PFSK-1 (cell line): ENCODE results near the gene MBOAT2.

Source experiments
- FOXP2 ChIP-seq: optimal IDR thresholded peaks from 2 replicates; pipeline ENCODE3; 2011; ENCODE audit warnings: borderline replicate concordance, control low read depth, inconsistent platforms; ENCODE audit not compliant: insufficient read depth; ENCODE audit errors: extremely low read length, extremely low read depth
- POLR2AphosphoS5 ChIP-seq: IDR thresholded peaks from 2 replicates; pipeline ENCODE4 v1.6.1; 2012; ENCODE audit warnings: low read depth, mild to moderate bottlenecking, control low read depth, low read length, moderate library complexity
- SIN3A ChIP-seq: IDR thresholded peaks from 2 replicates; pipeline ENCODE4 v1.6.1; 2012; ENCODE audit warnings: mild to moderate bottlenecking, low read length, moderate library complexity, borderline replicate concordance; ENCODE audit not compliant: insufficient read depth
- TAF1 ChIP-seq: IDR thresholded peaks from 2 replicates; pipeline ENCODE4 v1.6.1; 2012; ENCODE audit warnings: low read length, control low read depth, borderline replicate concordance; ENCODE audit not compliant: insufficient read depth
- TF ChIP-seq, protein P1 (sequence below), 2 experiments: IDR thresholded peaks; 2 replicates each; pipeline versions ENCODE4 v1.6.1 to v1.8.0; 2011 to 2012; ENCODE audit warnings: low read depth in 2 of 2, low read length in 2 of 2, control low read depth in 1 of 2, inconsistent platforms in 1 of 2, mild to moderate bottlenecking in 1 of 2, moderate library complexity in 1 of 2; ENCODE audit not compliant: insufficient read depth in 1 of 2

MBOAT2 gene

DNA sequence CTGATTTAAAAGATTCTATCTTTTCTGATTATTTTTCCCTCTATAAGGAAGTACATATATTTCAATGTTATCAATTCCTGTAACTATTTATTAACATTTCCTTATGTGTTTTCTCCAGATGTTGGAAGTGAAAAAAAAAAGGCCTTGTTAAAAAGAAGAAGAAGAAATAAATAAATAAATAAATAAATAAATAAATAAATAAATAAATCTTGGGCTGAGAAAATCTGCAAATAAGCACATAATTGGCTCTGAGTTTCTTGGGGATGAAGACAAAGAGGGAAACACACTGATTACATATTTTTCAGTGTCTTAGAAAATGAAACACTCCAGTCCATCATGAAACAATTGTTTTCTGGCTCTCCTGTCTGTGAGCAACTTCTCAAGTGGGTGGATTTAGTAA is 21.1 kb upstream of the MBOAT2 start:
- TF ChIP-seq SIN3A (no peak), POLR2AphosphoS5 (no peak), TAF1 (no peak), FOXP2 (no peak)
- TF ChIP-seq, protein P1, sequence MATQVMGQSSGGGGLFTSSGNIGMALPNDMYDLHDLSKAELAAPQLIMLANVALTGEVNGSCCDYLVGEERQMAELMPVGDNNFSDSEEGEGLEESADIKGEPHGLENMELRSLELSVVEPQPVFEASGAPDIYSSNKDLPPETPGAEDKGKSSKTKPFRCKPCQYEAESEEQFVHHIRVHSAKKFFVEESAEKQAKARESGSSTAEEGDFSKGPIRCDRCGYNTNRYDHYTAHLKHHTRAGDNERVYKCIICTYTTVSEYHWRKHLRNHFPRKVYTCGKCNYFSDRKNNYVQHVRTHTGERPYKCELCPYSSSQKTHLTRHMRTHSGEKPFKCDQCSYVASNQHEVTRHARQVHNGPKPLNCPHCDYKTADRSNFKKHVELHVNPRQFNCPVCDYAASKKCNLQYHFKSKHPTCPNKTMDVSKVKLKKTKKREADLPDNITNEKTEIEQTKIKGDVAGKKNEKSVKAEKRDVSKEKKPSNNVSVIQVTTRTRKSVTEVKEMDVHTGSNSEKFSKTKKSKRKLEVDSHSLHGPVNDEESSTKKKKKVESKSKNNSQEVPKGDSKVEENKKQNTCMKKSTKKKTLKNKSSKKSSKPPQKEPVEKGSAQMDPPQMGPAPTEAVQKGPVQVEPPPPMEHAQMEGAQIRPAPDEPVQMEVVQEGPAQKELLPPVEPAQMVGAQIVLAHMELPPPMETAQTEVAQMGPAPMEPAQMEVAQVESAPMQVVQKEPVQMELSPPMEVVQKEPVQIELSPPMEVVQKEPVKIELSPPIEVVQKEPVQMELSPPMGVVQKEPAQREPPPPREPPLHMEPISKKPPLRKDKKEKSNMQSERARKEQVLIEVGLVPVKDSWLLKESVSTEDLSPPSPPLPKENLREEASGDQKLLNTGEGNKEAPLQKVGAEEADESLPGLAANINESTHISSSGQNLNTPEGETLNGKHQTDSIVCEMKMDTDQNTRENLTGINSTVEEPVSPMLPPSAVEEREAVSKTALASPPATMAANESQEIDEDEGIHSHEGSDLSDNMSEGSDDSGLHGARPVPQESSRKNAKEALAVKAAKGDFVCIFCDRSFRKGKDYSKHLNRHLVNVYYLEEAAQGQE (IDR thresholded peaks at IDR 0.05; ENCODE audit: insufficient read depth in 1 of 2, low read depth in 2 of 2, low read length in 2 of 2): no peak

DNA sequence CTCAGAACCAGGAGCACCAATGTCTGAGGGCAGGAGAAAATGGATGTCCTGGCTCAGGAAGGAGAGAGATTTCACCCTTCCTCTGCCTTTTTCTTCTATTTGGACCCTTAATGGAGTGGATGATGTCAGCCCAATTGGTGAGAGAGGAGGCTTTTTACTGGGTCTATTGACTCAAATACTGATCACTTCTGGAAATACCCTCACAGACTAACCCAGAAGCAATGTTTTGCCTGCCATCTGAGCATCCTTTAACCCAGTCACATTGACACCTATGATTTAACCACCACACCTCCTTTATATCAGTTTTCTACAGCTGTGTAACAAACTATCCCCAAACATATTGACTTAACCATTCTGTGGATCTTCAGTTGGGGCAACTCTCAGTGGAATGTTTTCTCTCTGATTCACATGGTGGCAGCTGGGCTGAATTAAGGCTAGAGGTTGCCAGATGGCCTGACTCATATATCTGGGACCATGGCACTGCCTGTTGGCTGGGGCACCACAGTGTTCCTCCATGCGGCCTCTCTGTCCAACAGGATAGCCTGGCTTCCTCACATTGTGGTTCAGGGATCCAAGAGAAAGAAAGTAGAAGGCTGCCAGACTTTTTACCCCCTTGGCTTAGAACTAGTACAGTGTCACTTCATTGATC is 18.2 kb upstream of the MBOAT2 start:
- TF ChIP-seq POLR2AphosphoS5 (no peak), TAF1 (no peak), SIN3A (no peak), FOXP2 (no peak)
- TF ChIP-seq, protein P1 (IDR thresholded peaks at IDR 0.05; ENCODE audit: insufficient read depth in 1 of 2, low read depth in 2 of 2, low read length in 2 of 2): no peak

DNA sequence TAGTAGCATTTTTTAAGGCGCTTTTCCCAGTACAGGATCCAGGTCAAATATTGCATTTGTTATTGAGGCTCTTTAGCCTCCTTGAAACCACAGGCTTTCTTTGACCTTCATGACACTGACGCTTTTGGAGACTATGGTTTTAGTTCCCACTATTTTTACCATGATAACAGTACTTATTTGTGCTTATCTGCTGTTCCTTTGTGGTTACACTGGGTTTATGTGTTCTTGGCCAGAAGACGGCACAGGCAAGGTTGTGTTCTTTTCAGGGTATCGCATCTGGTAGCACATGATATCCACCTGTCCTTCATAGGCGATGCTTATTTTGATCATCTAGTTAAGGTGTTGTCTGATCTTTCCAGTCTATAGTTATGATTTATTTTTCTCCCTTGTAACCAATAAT is 16.8 kb upstream of the MBOAT2 start:
- TF ChIP-seq TAF1 (no peak), FOXP2 (no peak), POLR2AphosphoS5 (no peak), SIN3A (no peak)
- TF ChIP-seq, protein P1 (IDR thresholded peaks at IDR 0.05; ENCODE audit: insufficient read depth in 1 of 2, low read depth in 2 of 2, low read length in 2 of 2): no peak

DNA sequence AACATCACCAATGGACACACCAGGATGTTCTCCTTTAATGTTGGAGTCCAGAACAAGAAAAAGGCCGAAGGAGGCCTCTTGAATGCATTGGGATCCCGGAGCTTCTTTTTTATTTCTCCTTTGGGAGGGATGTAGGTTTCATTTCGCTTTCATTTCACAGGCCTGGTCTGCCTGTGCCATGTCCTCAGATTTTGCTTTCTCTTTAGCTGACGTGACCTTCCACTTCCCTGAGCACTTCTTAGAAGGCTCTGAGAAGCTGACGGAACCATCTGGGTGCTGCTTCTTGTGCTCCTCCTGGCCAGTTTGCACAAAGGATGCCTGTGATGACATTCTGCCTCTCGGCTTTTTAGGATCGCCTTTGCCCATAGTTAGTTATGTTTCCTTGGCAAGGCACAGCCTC is 15.1 kb upstream of the MBOAT2 start:
- TF ChIP-seq TAF1: no peak
- TF ChIP-seq FOXP2: no peak
- no peak for TF ChIP-seq POLR2AphosphoS5
- no peak for TF ChIP-seq SIN3A
- TF ChIP-seq, protein P1 (IDR thresholded peaks at IDR 0.05; ENCODE audit: insufficient read depth in 1 of 2, low read depth in 2 of 2, low read length in 2 of 2): no peak
